NCI-H2029 treated with DMSO at 0.1 percent for 48 hours (cell line): ENCODE results near the gene AFP.

Source experiments
- DNase-seq: peaks from one replicate; lab custom pipeline; 2025; lab: John Stamatoyannopoulos, UW

The AFP gene

DNA sequence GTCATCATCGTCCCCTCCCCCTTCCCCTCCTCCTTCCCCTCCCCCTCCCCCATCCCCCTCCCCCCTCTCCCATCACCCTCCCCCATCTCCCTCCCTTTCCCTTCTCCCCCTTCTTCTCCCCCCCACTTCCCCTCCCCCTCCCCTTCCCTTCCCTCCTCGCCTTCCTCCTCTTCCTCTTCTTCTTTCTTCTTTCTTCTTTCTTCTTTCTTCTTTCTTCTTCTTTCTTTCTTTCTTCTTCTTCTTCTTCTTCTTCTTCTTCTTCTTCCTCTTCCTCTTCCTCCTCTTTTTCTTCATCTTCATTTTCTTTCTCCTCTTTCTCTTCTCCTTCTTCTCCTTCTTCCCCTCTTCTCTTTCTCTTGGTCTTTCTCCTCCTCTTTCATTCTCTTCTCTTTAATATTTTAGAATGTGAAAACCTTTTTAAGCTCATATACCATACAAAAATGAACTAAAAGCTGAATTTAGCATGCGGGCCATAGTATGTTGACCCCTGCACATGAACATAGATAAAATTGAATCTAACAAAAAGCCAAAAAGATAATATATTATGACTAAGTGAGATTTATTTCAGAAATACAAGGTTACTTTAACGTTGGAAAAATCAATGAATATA is 25.0 kb downstream of the AFP start:
- no peak for DNase-seq

DNA sequence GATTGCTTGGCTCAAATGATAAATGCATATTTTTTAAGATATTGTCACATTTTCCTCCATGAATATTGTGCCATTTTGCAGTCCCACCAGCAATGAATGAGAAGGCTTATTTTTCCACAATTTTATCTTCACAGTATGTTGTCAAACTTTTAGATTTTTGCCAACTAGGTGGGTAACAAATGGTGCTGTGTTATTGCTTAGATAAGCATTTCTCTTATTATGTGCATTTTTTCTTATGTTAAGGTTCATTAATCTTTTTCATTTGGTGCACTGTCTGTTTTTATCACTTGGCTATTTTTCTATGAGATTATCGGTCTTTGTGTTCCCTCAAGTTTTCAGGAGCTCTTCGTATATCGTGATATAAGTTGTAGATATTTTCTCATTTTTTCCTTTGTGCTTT is 32.1 kb downstream of the AFP start:
- DNase-seq = no peak

DNA sequence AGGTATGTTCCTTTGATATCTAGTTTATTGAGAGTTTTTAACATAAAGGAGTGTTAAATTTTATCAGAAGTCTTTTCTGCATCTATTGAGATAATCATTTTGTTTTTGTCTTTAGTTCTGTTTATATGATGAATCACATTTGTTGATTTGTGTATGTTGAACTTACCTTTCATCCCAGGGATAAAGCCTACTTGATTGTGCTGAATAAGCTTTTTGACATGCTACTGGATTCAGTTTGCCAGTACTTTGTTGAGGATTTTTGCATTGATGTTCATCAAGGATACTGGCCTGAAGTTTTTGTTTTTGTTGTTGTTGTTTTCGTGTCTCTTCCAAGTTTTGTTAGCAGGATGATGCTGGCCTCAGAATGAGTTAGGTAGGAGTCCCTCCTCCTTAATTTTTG is 34.7 kb downstream of the AFP start:
- DNase-seq = no peak

DNA sequence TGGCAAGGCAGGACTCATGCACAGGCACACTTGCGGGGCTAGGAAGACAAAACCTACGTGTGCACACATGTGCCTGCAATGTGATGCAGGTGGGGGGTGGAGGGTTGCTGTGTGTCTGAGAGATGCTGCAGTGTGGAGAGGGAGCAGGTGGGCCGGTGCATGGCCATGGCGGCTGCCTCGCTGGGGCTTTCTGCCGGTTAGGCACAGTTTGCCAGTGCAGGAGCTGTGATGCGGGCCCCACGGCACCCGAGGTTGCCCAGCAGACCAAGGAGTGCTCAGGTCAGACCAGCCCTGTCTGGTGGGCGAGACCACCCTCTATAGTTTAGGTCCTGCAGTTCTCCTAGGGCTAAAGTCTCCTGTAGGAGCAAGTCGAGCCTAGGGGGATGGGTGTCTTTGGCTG is 41.2 kb downstream of the AFP start:
- DNase-seq = no peak

DNA sequence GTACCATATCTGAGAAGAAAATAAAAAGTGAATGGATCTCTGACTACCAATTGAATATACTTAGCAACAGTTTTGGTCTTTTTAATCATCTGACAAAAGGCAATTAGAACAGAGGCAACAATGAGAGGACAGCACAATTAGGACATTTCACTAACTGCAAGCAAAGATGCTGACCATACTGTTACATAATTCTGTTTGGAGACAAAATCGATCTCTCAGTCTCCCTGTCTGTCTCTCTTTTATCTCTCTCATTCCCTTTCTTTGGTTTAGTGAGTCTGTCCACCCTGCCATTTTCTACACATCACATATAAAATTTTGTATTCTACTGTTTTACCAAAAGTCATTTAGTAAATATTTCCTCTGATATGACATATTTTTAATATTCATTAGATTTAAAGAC is 43.3 kb downstream of the AFP start:
- DNase-seq = no peak

DNA sequence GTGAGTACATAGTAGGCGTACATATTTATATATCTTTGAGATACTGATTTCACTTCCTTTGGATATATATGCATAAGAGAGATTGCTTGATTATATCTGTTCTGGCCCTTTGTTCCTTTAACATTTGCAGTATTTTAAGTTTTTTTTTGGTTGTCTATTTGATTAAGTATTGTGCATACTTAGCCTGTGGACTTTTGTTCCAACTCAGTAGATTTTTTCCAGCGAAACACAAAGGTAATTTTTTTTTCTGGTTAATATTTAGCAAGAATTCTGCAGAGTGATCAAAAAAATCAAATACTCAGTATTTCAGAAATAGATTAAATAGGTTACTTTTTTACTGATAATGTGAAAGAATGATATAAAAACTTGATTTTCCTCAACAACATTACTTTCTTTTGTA is 45.3 kb downstream of the AFP start, which contains the start of gene AFM:
AFM (plus strand) TSS at position 388 of the 400 bp plus-strand sequence. CDS start 31 bp downstream, outside the sequence.
- DNase-seq = no peak

DNA sequence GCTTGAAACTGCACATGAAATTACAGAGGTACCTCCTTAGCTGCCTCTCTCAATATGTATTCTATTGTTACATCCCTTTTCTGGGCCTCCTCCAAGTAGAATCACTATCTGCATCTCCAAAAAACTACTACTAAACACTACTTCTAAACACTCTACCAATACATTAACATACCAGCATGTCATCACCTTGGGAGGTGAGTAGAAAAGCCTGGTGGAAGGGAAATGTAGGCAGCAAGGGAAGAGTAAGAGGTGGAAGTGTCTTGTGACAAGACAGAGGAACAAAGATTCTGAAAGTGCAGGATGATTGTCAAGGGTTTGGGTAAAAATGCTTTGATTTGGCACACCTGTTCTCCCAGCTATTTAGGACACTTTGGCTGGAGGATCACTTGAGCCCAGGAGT is 49.1 kb downstream of the AFP start:
- DNase-seq = no peak

DNA sequence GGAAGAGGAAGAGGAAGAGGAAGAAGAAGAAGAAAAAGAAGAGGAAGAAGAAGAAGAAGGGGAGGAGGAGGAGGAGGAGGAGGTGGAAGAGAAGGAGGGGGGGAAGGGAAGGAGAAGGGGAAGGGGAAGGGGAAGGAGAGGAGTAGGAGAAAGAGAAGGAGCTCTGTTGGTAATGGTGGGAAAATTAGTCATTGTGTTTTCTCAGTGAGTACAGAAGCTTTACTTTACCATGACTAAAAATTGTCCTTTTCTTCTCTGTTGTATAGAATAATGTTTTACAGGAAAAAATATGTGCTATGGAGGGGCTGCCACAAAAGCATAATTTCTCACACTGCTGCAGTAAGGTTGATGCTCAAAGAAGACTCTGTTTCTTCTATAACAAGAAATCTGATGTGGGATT is 49.6 kb downstream of the AFP start:
- DNase-seq = no peak

DNA sequence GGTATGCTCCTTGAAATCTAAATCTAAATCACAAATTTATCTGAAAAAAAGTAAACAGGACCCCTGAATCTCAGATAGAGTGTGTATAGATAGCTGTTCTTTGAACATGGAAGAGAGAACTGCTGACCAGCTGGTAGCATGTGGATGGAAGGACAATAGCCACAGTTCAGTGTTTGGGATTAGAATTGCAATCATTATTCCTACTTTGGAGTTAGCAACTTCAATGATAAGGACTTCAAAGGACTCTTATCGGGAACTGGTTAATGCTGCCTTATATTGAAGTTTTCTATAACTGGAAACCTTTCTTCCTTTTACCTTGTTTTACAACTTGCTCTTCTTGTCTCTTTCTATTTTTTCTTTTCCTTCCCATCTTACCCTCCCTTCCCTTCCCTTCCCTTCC is 50.5 kb downstream of the AFP start:
- DNase-seq = no peak

DNA sequence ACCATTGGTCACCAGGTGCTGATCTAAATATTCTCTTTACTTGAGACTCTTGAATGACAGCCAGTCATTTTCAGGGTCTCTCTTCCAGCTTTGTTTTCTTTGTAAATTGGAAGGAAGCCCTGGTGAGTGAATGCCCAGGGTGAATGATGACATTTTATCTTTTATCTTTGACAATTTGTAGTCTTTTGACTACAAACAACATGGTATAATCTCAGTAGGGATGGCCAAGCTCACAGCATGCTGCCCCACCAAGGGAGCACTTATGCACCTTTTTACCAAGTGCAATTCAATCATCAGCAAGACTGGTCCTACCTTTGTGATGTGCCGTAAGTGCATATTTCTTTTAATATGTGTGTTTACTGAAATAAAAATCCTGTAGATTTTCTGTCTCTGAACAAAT is 51.2 kb downstream of the AFP start:
- no peak for DNase-seq

DNA sequence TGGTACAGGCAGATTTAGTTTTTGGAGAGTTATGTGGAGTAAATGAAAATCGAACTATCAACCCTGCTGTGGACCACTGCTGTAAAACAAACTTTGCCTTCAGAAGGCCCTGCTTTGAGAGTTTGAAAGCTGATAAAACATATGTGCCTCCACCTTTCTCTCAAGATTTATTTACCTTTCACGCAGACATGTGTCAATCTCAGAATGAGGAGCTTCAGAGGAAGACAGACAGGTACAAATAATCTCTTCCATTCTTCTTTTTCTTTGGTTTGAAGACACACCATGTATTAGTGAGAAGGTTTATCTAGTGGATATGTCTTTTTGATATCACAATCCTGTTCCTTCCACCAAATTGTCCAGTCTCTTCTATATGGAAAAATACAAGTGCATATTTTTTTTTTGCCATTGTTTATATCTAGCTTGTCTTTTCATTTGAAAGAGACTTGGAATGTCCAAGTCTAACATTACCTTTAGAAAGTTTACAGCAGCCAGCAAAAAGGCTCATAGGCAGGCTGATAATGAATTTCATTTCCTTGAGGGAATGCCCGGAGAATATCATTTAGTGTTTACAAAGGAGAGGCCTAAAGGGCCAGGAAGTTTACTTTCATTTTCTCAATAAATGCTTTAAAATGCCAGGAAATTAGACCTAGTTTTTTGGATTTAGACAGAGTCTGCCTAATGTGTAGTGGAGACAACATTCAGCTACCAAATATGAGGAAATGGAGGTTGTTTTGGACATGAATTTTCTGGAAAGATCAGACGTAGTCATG is 64.2 kb downstream of the AFP start:
- peak; percentile 12 for DNase-seq

DNA sequence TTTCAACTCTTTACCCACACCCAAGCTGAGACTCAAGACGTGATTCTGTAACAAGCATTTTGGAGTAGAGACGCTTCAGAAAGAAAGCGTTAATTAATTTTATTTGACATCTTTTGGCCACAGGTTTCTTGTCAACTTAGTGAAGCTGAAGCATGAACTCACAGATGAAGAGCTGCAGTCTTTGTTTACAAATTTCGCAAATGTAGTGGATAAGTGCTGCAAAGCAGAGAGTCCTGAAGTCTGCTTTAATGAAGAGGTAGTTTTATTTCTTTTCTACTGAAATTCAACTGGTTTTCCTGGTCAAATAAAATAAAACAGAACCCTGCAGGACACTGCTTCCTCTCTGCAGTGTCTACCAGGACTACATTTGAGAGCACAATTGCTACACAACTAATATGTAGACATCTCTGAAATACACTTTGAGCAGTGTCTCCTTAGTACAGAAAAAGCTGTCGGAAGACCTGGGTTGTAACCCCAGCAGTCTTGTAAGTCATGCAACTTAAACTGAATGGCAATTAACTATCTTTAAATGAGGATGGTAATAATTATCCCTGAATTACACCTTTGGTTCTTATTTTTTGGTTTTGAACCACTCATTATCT is 65.7 kb downstream of the AFP start:
- DNase-seq = no peak

DNA sequence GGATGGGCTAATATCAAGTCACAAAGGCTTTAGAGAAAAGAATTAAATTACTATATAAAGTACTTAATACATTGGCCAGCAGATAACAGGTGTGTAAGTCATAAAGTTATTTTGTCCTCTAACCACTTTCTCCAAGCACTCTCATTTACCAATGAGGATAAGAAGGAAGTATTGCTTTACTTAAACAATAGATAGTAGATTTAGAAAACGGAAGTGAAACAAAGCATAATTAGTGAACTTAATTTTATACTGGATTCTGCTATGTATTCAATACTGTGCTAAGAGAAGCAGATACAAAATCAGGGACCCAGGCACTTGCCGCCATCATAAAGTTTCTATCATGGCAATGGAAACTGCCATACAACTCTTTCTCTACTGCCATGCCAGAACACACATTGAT is 69.5 kb downstream of the AFP start:
- no peak for DNase-seq
